Stimulated activated CD8-positive, alpha-beta memory T cell treated with anti-CD3 and anti-CD28 coated beads, Interleukin-15, amount 100 ng/mL, for 48 hours (primary cell): ENCODE data around the gene REM1.
"Not testable (repeated sequence)": the region's sequence is repeated elsewhere in the genome, so short reads cannot be mapped to it uniquely, and the experiment has no call there.

Experiments used
- DNase-seq, 2 donors: peaks; one replicate each; pipeline ENCODE4 v3.0.0-alpha.2; 2020; ENCODE audit warnings: low read depth in 2 of 2

Gene REM1

GRCh38 chr20:31474758-31475427, at the start of gene REM1, which contains the start of gene DEFB124:
REM1 (plus strand) TSS chr20:31475288; CDS start chr20:31476446, 1,158 bp downstream.
DEFB124 (minus strand) TSS chr20:31475127; CDS start chr20:31473013, 2,114 bp downstream.
- DNase-seq: no peak

- no peak for DNase-seq
Measured at GRCh38 chr20:31425797-31426196, 49.3 kb upstream of the REM1 start.

GRCh38 chr20:31426891-31427551, 48.1 kb upstream of the REM1 start:
- not testable (repeated sequence) for DNase-seq

GRCh38 chr20:31427576-31427975, 47.5 kb upstream of the REM1 start:
- DNase-seq: not testable (repeated sequence)

- no peak for DNase-seq
Measured at GRCh38 chr20:31430568-31431115, 44.4 kb upstream of the REM1 start.

GRCh38 chr20:31440012-31440659, 35.0 kb upstream of the REM1 start, which contains the start of gene DEFB123:
DEFB123 (plus strand) TSS chr20:31440632; CDS start chr20:31440699, 67 bp downstream.
- no peak for DNase-seq

GRCh38 chr20:31446084-31446819, 28.8 kb upstream of the REM1 start:
- DNase-seq: no peak

GRCh38 chr20:31449511-31450414, 25.3 kb upstream of the REM1 start:
- DNase-seq: no peak

- DNase-seq: no peak
Measured at GRCh38 chr20:31452575-31452974, 22.5 kb upstream of the REM1 start.

GRCh38 chr20:31454361-31454760, 20.7 kb upstream of the REM1 start:
- DNase-seq: no peak

GRCh38 chr20:31470946-31471345, 4.1 kb upstream of the REM1 start:
- not testable (repeated sequence) for DNase-seq

- DNase-seq: no peak
Measured at GRCh38 chr20:31472395-31473330, 2.4 kb upstream of the REM1 start.

GRCh38 chr20:31473331-31474096, 1.6 kb upstream of the REM1 start:
- no peak for DNase-seq

- no peak for DNase-seq
Measured at GRCh38 chr20:31474097-31474436, 1.0 kb upstream of the REM1 start.

- DNase-seq: no peak
Measured at GRCh38 chr20:31475472-31476293, 595 bp downstream of the REM1 start.

- no peak for DNase-seq
Measured at GRCh38 chr20:31476294-31476585, 1.2 kb downstream of the REM1 start.

GRCh38 chr20:31476643-31477215, 1.6 kb downstream of the REM1 start:
- DNase-seq: no peak

- DNase-seq: no peak
Measured at GRCh38 chr20:31484001-31484400, 8.9 kb downstream of the REM1 start.
